NCI-H1048 (cell line): ENCODE measurements around the gene STARD13.

Experiments
- DNase-seq: peaks from one replicate; lab custom pipeline; 2025; lab: John Stamatoyannopoulos, UW

The STARD13 gene

DNA sequence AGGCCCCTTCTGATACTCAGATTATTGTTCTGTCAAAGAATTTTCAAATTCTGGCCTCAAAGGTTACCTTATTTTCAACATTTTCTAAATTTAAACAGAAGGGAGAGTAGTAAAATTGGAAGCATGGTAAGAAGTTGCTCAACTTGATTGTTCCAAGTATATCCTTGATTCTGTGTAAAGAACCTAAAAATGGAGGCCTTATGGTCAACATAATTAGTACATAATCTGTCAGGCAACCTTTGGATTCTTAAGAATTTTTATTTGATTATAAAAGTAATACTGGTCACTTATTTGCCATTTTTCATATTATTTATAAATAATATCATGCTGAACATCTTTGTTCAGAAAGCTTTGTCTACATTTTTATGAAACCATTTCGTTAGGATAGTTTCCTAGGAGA is 83.9 kb downstream of the STARD13 start:
- no peak for DNase-seq

DNA sequence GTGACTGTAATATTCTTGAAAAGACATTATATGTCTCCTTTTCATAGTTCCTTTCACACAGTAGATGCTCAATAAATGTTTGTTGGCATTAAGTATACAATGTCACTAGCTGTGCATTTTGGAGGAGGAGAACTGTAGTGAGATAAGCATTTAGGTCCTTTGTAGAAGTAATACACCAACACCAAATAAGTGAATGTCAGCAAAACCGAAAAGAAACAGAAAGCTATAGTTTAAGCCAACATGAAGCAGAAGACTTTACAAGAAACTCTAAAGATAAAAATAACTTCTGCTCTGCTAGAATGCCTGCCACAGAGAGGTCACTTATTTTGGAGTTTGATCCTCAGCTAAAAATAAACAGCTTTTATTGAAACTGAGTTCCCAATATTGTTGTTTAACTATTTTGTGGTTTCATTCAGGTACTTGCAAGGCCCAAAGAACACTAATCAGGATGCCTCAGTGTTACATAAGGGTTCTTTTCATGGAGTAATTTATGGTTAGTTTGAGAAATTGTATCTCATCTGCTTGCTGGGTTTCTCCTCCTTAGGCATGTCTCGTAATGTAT is 86.2 kb downstream of the STARD13 start:
- no peak for DNase-seq

DNA sequence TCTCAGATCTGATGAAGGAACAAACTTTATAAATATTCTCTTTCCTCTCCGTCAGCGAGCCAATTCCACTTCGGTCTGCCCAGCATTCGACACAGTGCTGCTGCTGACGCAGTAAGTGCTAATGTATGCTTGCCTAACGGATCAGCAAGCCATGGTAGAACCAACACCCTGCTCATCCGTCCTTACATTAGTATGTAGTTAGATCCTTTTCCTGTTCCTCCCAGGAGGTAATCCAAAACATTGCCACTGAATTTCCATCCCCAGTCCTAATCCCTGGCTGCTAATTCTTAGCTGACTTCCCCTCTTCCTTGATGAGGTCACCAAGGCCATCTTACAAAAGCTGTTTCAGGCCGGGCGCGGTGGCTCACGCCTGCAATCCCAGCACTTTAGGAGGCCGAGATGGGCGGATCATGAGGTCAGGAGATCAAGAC is 88.0 kb downstream of the STARD13 start:
- no peak for DNase-seq

DNA sequence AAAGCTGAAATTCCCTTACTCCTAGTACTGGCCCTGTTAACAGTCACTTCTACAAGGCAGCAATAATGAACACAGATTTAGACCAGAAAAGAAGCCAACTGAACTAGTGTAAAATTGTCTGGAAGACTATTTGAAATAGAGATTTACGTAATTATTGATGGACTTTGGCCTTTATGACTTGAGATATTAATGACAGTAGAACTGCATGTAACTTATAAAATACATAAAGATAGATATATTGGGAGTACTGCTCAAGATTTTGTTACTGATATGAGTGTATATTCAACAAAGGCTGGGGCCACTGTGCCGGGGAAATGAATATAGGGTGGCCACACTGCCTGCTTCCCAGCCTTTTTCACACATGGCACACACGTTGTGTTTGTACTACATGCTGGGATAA is 88.8 kb downstream of the STARD13 start:
- no peak for DNase-seq

DNA sequence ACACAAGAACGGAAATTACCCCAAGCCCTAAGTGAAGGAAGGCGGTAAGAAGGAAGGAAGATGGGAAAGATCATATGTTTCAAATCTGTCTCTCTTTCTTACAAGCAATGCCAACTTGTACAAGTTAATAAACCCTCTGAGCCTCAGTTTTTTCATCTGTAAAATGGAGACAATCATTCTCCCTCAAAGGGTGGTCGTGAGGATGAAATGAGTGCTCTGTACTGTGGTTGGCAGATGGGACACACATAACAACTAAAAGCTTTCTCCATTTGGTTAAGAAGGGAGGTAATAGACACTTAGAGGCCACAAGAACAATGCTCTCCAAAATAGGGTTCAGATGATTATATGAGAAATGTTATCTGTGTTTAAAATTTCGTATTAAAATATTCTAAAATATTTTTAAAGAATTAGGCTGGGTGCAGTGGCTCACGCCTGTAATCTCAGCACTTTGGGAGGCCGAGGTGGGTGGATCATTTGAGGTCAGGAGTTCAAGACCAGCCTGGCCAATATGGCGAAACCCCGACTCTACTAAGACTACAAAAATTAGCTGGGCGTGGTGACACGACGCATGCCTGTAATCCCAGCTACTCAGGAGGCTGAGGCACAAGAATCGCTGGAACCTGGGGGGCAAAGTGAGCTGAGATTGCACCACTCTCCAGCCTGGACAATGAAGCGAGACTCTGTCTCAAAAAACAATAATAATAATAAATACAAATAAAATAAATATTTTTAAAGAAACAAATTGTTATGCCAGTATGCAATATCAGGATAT is 89.7 kb downstream of the STARD13 start:
- no peak for DNase-seq

DNA sequence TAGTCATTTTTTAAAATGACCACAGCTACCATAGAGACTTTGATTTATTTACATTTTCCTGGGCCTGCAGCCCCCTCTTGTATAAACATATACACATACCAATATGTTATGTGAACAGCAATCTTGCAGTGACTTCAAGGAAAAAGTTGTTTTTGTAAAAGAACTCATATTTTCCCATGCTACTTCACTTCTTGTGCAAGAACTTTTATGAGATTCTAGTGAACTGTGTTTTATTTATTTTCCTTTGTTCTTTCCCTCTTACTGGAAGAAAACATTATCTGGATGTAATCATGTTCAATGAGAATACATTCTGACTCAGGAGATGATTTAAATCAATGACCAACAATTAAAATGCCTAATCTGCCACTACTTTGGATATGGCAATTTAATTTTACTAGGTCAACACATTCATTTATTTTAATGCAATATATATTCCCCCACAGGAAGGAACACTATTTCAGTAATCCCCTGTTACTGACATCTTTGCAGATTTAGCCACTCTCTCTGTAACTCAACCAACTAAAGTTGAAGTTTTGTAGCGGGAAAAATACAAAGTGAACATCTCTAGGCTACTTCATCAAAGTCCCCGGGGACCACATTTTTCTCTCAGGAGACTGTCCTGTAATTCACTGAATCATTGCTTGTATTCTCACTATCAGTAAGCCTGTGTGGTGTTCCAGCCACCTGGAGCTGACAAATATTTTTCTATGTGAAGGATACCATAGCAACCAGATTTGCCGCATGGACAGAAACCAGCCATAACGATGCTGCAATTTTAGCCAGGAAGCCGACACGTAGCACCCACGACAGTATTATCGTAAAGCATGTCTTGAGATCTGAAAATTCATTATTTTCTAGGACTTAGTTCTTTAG is 90.5 kb downstream of the STARD13 start:
- DNase-seq = no peak

GRCh38 chr13:33193428-33193974 is 92.1 kb downstream of the STARD13 start:
- DNase-seq = no peak

GRCh38 chr13:33191425-33192210 is 93.9 kb downstream of the STARD13 start:
- DNase-seq = no peak

DNA sequence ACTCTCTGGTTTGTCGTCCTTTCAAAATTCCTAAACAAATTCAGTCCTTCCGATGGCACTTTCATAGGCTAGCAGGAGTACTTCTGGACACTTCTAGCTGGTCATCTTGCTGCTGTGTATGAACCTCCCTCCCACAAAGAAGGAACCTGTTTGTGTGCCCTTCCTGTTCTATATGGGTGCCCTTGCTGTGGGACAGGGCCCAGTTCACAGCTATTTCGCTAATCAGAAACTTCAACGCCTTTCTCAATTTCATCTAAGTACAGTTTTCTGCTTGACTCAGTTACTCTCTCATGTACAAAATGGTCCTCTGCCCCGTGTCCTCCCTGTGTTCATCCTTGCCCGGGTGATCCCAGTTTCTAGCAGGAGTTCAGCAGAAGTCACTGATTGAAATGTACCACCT is 96.1 kb downstream of the STARD13 start:
- no peak for DNase-seq

DNA sequence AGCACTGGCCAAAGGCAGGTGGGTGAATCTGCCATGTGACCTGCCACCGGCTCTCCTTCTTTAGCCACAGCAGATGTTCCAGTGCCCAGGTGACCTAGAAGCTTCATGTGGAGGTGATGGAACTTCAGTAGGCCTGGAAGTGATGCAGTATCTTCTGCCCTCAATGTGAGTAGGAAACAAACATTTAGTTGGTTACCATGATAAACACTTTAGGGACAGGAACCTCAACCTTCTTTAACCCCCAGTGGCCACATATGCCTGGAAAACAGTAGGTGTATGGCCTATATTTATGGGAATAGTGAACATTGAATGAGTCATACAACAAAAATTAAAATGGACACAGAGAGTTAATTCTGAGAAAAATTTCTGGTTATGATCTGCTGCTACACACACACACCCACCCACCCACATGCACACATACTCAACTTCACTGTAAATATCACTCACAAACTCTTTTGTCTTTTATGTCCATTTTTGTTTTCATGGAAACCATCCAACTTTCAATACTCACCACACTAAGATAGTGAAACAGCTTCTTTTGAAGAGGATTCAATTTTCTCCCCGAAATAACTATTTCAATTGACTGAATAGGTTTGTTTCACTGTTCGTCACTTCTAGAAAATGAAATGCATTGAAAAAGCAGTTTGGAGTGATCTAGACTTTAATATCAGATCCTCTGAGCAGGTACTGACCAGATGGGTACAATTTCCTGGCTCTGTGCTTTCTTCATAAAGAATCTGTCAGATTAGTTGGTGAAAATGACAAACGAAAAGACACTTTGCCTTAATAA is 97.3 kb downstream of the STARD13 start:
- no peak for DNase-seq

DNA sequence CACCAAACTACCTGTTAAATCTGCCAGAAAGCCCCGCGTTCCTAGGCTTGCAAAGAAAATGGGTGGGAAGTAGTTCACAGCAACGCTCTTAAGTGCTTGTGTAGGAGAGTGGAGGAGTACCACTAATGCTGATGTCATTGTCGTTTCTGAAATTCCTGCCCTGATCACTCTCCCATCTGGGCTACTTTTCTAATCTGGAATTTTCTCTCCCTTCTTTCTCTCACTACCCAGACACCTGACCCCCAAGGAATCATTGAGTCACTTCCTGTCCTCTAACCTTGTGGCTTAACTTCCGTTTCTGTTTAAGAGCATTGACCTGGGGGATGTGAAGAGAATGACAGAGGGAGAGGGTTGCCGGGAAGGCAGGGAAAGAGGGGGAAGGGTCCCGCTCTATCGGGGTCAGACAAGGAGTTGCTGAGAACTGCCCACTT is 98.7 kb downstream of the STARD13 start:
- DNase-seq = no peak

DNA sequence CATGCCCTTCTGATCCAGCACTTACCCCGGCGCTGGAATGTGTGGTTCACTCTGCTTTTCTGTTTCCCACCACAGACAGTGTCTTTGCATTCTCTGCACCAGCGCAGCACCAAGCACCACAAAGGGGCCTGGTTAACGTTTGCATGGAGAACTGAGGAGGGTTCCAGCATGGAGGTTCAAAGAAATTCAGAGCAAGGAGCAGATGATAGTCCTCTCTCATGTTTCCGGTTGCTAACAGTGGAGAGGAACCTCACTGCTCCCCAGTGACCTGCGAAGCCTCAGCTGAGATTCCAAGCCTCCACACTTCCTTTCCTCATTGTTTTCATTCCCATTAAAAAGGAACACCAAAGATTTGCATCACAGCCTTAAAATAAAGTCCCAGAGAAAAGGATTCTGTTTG is 99.7 kb downstream of the STARD13 start:
- DNase-seq = no peak

GRCh38 chr13:33184530-33184929 is 101.0 kb downstream of the STARD13 start:
- no peak for DNase-seq

- no peak for DNase-seq
These were observed 101.5 kb downstream of the STARD13 start for GRCh38 chr13:33184112-33184490.

GRCh38 chr13:33183431-33184111 is 102.0 kb downstream of the STARD13 start:
- no peak for DNase-seq

GRCh38 chr13:33182729-33183128 is 102.8 kb downstream of the STARD13 start:
- DNase-seq = no peak

- no peak for DNase-seq
These were observed 104.3 kb downstream of the STARD13 start for GRCh38 chr13:33181264-33181663.

GRCh38 chr13:33180122-33180804 is 105.3 kb downstream of the STARD13 start:
- no peak for DNase-seq

DNA sequence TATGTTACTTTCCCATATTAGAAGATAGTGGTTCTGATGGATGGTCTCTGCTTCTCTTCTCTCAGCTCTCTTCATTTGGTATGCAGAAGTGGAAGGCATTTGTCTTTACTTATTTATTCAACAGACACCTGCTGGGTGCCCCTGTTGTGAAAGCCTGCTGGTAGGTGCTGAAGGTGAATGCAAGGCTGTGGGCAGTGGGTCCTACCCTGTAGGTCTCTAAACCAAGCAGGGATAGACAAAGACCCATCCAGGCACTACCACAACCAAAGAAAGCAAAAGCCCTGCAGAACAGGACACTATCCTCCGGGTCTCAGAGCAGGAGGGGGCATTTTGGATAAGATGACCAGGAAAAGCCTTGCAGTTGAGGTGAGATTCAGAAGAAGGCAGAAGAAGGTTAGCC is 106.1 kb downstream of the STARD13 start:
- no peak for DNase-seq
